Breast epithelium (tissue), 4 donors: Measurements from ENCODE around the gene NAIF1. TPM values are rescaled to one million over a fixed set of nuclear protein-coding genes. Genes with fewer than 3 reads are reported as not detected.
"Not testable (repeated sequence)": the region's sequence is repeated elsewhere in the genome, so short reads cannot be mapped to it uniquely, and the experiment has no call there.

ENCODE experiments used
- DNase-seq, 2 donors: peaks; one replicate each; pipeline ENCODE4 v3.0.0-alpha.2; 2019; ENCODE audit warnings: low spot score in 2 of 2
- H3K27ac ChIP-seq, 2 donors: fragments of 200-600 bp; sonication (generic) in 1 of 2; one replicate each; pipeline ENCODE4 v1.5.1; 2016 to 2019; ENCODE audit warnings: mild to moderate bottlenecking in 1 of 2
- H3K27me3 ChIP-seq, 2 donors: fragments of 200-600 bp; sonication (generic) in 1 of 2; one replicate each; pipeline versions ENCODE4 v1.5.1 to v1.6.0; 2017 to 2019; ENCODE audit warnings: control low read depth in 1 of 2, mild to moderate bottlenecking in 1 of 2
- H3K36me3 ChIP-seq: fragments of 200-600 bp; one replicate; pipeline ENCODE4 v1.5.1; 2019
- H3K4me1 ChIP-seq, 2 donors: fragments of 200-600 bp; sonication (generic); one replicate each; pipeline ENCODE4 v1.5.1; 2016 to 2019; ENCODE audit warnings: control low read depth in 1 of 2
- H3K4me3 ChIP-seq, 3 donors: fragments of 200-600 bp; sonication (generic); 1 replicate in 2 of 3; 2 replicates in 1 of 3; pipeline ENCODE4 v1.5.1; 2016 to 2019; ENCODE audit warnings: mild to moderate bottlenecking in 3 of 3, moderate library complexity in 2 of 3
- H3K9me3 ChIP-seq, 2 donors: fragments of 200-600 bp; sonication (generic) in 1 of 2; one replicate each; pipeline ENCODE4 v1.5.1; 2016 to 2019; ENCODE audit warnings: control low read depth in 1 of 2
- CTCF ChIP-seq, 3 donors: fragments of 450-650 bp; IDR thresholded peaks; one replicate each; pipeline ENCODE4 v1.5.1; 2016 to 2017; ENCODE audit warnings: antibody characterized with exemption in 3 of 3, mild to moderate bottlenecking in 3 of 3, moderate library complexity in 3 of 3
- POLR2A ChIP-seq: fragments of 450-650 bp; IDR thresholded peaks from one replicate; pipeline ENCODE4 v1.6.1; 2016; ENCODE audit warnings: antibody characterized with exemption, mild to moderate bottlenecking, moderate library complexity
- POLR2AphosphoS5 ChIP-seq, 3 donors: sonication (generic); formaldehyde crosslinking; IDR thresholded peaks; one replicate each; pipeline ENCODE4 v1.6.1; 2017; ENCODE audit warnings: antibody characterized with exemption in 3 of 3
- intact Hi-C: fragments of 100-400 bp; cut with DNase I; formaldehyde crosslinking; loops from one replicate; pipeline ENCODE4 v1.15.1; 2023; ENCODE audit warnings: low total_unique reads
- total RNA-seq, 3 donors: library from RNA; depleted of rRNA; stranded (reverse); fragments of >200 nt; gene quantifications; one replicate each; pipeline ENCODE4 v1.1.0, GENCODE V29; 2016

Gene NAIF1
- total RNA-seq, 3 donors from 2014 or later = 8.8 to 13.1 (median 11.9) TPM

GRCh38 chr9:128051932-128052709, 15.0 kb downstream of the NAIF1 start:
- no peaks in the 10 kb centered on the region for H3K36me3 ChIP-seq
- H3K9me3 ChIP-seq = no peaks in the 10 kb centered on the region
- H3K27me3 ChIP-seq = no peaks in the 10 kb centered on the region
- H3K4me3 ChIP-seq = no peak overlapping the region
- peaks cover 0 to 7% of the 10 kb centered on the region in 2 donors for H3K4me1 ChIP-seq
- intact Hi-C loops = no loop called here
- TF ChIP-seq POLR2A = no peak
- TF ChIP-seq POLR2AphosphoS5 (IDR thresholded peaks at IDR 0.05) = no peak
- no peak for TF ChIP-seq CTCF (IDR thresholded peaks at IDR 0.05)
- no peak overlapping the region for H3K27ac ChIP-seq
- DNase-seq = no peak

GRCh38 chr9:128049843-128050242, 17.3 kb downstream of the NAIF1 start:
- H3K36me3 ChIP-seq = no peaks in the 10 kb centered on the region
- no peak overlapping the region for H3K27ac ChIP-seq
- no peak overlapping the region for H3K4me3 ChIP-seq
- TF ChIP-seq POLR2A (no peak), CTCF (IDR thresholded peaks at IDR 0.05) (no peak), POLR2AphosphoS5 (IDR thresholded peaks at IDR 0.05) (no peak)
- H3K9me3 ChIP-seq = no peaks in the 10 kb centered on the region
- intact Hi-C loops = no loop called here
- H3K27me3 ChIP-seq = no peaks in the 10 kb centered on the region
- H3K4me1 ChIP-seq = no peaks in the 10 kb centered on the region
- no peak for DNase-seq

GRCh38 chr9:128048663-128049062, 18.5 kb downstream of the NAIF1 start:
- H3K36me3 ChIP-seq = no peaks in the 10 kb centered on the region

GRCh38 chr9:128047231-128047630, 19.9 kb downstream of the NAIF1 start:
- intact Hi-C loops = no loop called here
- no peak overlapping the region for H3K27ac ChIP-seq
- TF ChIP-seq POLR2A (no peak), POLR2AphosphoS5 (IDR thresholded peaks at IDR 0.05) (no peak), CTCF (IDR thresholded peaks at IDR 0.05) (no peak)

More at GRCh38 chr9:128048663-128049062, 18.5 kb downstream of the NAIF1 start:
- H3K4me3 ChIP-seq = no peak overlapping the region
- no peaks in the 10 kb centered on the region for H3K9me3 ChIP-seq
- no peaks in the 10 kb centered on the region for H3K27me3 ChIP-seq
- no peaks in the 10 kb centered on the region for H3K4me1 ChIP-seq
- TF ChIP-seq POLR2AphosphoS5 (IDR thresholded peaks at IDR 0.05) (no peak), CTCF (IDR thresholded peaks at IDR 0.05) (no peak), POLR2A (no peak)
- no peak overlapping the region for H3K27ac ChIP-seq
- no peak for DNase-seq
- intact Hi-C loops = no loop called here

GRCh38 chr9:128045831-128046230, 21.3 kb downstream of the NAIF1 start:
- DNase-seq = no peak
- Histone ChIP-seq H3K4me3 (no peak overlapping the region), H3K27me3 (no peaks in the 10 kb centered on the region), H3K9me3 (no peaks in the 10 kb centered on the region), H3K27ac (no peak overlapping the region), H3K4me1 (no peaks in the 10 kb centered on the region), H3K36me3 (no peaks in the 10 kb centered on the region)
- TF ChIP-seq CTCF (IDR thresholded peaks at IDR 0.05) = no peak
- no peak for TF ChIP-seq POLR2A
- no peak for TF ChIP-seq POLR2AphosphoS5 (IDR thresholded peaks at IDR 0.05)
- intact Hi-C loops = no loop called here

More at GRCh38 chr9:128047231-128047630, 19.9 kb downstream of the NAIF1 start:
- no peaks in the 10 kb centered on the region for H3K4me1 ChIP-seq
- no peaks in the 10 kb centered on the region for H3K27me3 ChIP-seq
- DNase-seq = no peak
- no peaks in the 10 kb centered on the region for H3K36me3 ChIP-seq
- H3K9me3 ChIP-seq = no peaks in the 10 kb centered on the region
- no peak overlapping the region for H3K4me3 ChIP-seq

GRCh38 chr9:128045409-128045808, 21.7 kb downstream of the NAIF1 start:
- H3K27ac ChIP-seq, H3K9me3 ChIP-seq, H3K27me3 ChIP-seq, DNase-seq, H3K4me1 ChIP-seq, intact Hi-C loops, H3K36me3 ChIP-seq, H3K4me3 ChIP-seq: not testable (repeated sequence)
